Measurements from ENCODE around the gene HSPA6. TPM values are rescaled to one million over a fixed set of nuclear protein-coding genes. Genes with fewer than 3 reads are reported as not detected.
"Not testable (repeated sequence)": the region's sequence is repeated elsewhere in the genome, so short reads cannot be mapped to it uniquely, and the experiment has no call there.

The HSPA6 gene
- total RNA-seq, 1 experiment from 2014 or later, result not detected

- H3K9me2 ChIP-seq (ENCODE audit: insufficient read depth); H3K36me3 ChIP-seq (ENCODE audit: control insufficient read depth in 1 of 2, insufficient read depth in 2 of 2, low read length in 2 of 2); H4K20me1 ChIP-seq (ENCODE audit: insufficient read depth); H2AFZ ChIP-seq (ENCODE audit: low read depth, low read length, poor library complexity, severe bottlenecking); H3K4me2 ChIP-seq (ENCODE audit: low read length); H3K9me3 ChIP-seq (ENCODE audit: control insufficient read depth in 1 of 2, insufficient read depth in 1 of 2, low read depth in 1 of 2, low read length in 2 of 2); DNase-seq (ENCODE audit: low read depth, low spot score); H3K9ac ChIP-seq (ENCODE audit: low read length); H3K79me2 ChIP-seq (ENCODE audit: insufficient read depth, low read length); BruUV-seq (replicated peaks); POLR2A ChIA-PET; H3K4me3 ChIP-seq (replicated peaks in 1 of 2; ENCODE audit: low read depth in 1 of 2, low read length in 2 of 2); H3K27ac ChIP-seq (ENCODE audit: low read depth, low read length); RAD21 ChIA-PET (ENCODE audit: low non-redundant PET in 1 of 2, low total read pairs in 2 of 2, uncharacterized antibody in 2 of 2, unreplicated experiment in 2 of 2); H3K27me3 ChIP-seq (ENCODE audit: insufficient read depth, low read length); CTCF ChIA-PET; ATAC-seq: not testable (repeated sequence)
- H3K4me1 ChIP-seq (ENCODE audit: control insufficient read depth in 1 of 2, insufficient read depth in 2 of 2, low read length in 2 of 2), result peaks cover 0 to 11% of the 10 kb centered on the region in 2 experiments; a peak in 1 of 4 replicates
- intact Hi-C loops (cut with micrococcal nuclease), result loop anchor here (5.0 to 10.0 kb wide), 2 partner anchors 73 to 195 kb away; no protein-coding TSS in a partner anchor
Measured at GRCh38 chr1:161542091-161542559, 17.8 kb downstream of the HSPA6 start.

DNA sequence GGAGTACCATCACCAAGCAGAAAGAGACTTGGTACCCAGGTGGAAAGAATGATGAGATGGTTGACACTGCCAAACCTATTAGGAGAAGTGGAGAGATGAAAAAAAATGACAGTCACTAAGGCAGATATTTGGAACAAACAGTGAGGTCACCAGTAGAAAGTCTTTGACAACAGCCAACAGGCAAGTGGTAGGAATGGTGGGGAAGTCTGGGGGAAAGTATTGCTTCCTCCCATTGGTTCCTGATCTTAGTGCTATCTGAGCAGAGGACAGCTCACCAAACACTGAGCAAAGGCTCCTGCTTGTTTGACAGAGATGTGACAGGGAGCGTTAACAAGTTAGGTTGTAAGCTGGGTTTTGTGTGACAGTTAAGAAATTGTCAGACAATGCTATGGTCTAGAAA is 18.8 kb downstream of the HSPA6 start:
- H3K9ac ChIP-seq (ENCODE audit: low read length); H4K20me1 ChIP-seq (ENCODE audit: insufficient read depth); POLR2A ChIA-PET; H3K79me2 ChIP-seq (ENCODE audit: insufficient read depth, low read length); H3K9me3 ChIP-seq (ENCODE audit: control insufficient read depth in 1 of 2, insufficient read depth in 1 of 2, low read depth in 1 of 2, low read length in 2 of 2); H3K36me3 ChIP-seq (ENCODE audit: control insufficient read depth in 1 of 2, insufficient read depth in 2 of 2, low read length in 2 of 2); CTCF ChIA-PET; H3K4me3 ChIP-seq (replicated peaks in 1 of 2; ENCODE audit: low read depth in 1 of 2, low read length in 2 of 2); H2AFZ ChIP-seq (ENCODE audit: low read depth, low read length, poor library complexity, severe bottlenecking); DNase-seq (ENCODE audit: low read depth, low spot score); H3K9me2 ChIP-seq (ENCODE audit: insufficient read depth); H3K4me2 ChIP-seq (ENCODE audit: low read length); ATAC-seq; RAD21 ChIA-PET (ENCODE audit: low non-redundant PET in 1 of 2, low total read pairs in 2 of 2, uncharacterized antibody in 2 of 2, unreplicated experiment in 2 of 2); H3K27me3 ChIP-seq (ENCODE audit: insufficient read depth, low read length); BruUV-seq (replicated peaks); H3K27ac ChIP-seq (ENCODE audit: low read depth, low read length): not testable (repeated sequence)
- intact Hi-C loops (cut with micrococcal nuclease), result loop anchor here (5.0 to 10.0 kb wide), 2 partner anchors 72 to 194 kb away; no protein-coding TSS in a partner anchor
- H3K4me1 ChIP-seq (ENCODE audit: control insufficient read depth in 1 of 2, insufficient read depth in 2 of 2, low read length in 2 of 2), result peaks cover 0 to 11% of the 10 kb centered on the region in 2 experiments; a peak in 1 of 4 replicates

DNA sequence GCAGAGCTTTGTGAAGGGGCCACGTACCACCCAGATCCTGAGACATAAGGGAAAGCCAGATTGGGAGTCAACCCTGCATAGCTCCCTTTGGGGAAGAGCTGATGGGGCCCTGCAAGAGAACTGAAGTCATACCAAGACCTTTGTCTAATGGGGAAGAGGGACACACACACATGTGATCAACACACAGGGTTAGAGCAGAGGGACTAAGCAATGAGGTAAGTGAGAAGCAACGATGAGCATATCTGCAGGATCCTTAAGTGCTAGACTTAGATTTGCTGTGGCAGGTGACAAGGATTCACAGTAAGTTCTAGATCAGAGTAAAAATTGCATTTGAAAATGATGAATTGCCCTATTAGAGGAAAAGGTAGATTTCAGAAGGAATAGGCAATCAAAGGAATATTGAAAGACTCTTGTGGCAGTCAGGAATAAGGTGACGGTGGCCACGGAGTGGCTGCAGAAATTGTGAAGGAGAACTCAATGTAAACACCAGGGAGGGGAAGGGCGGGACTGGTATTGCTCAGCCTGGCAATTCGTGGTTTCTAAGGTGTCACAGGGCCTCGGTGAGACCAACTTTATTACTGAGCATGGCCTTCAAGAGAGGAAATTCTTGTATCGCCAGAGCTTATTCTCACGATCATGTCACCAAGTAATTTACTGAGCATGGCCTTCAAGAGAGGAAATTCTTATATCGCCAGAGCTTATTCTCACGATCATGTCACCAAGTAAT is 20.8 kb downstream of the HSPA6 start:
- intact Hi-C loops (cut with micrococcal nuclease), result loop anchor here (10.0 kb wide), 1 partner anchor 70 kb away; no protein-coding TSS in a partner anchor
- POLR2A ChIA-PET, result interaction anchor here (0.6 kb wide), 1 partner anchor 555 kb away, joined by 3 read pairs; no protein-coding TSS in a partner anchor
- H3K9ac ChIP-seq (ENCODE audit: low read length); H3K9me2 ChIP-seq (ENCODE audit: insufficient read depth); BruUV-seq (replicated peaks); H3K9me3 ChIP-seq (ENCODE audit: control insufficient read depth in 1 of 2, insufficient read depth in 1 of 2, low read depth in 1 of 2, low read length in 2 of 2); H3K36me3 ChIP-seq (ENCODE audit: control insufficient read depth in 1 of 2, insufficient read depth in 2 of 2, low read length in 2 of 2); H3K4me2 ChIP-seq (ENCODE audit: low read length); H3K27ac ChIP-seq (ENCODE audit: low read depth, low read length); H3K79me2 ChIP-seq (ENCODE audit: insufficient read depth, low read length); H4K20me1 ChIP-seq (ENCODE audit: insufficient read depth); CTCF ChIA-PET; H3K27me3 ChIP-seq (ENCODE audit: insufficient read depth, low read length); H3K4me1 ChIP-seq (ENCODE audit: control insufficient read depth in 1 of 2, insufficient read depth in 2 of 2, low read length in 2 of 2); H3K4me3 ChIP-seq (replicated peaks in 1 of 2; ENCODE audit: low read depth in 1 of 2, low read length in 2 of 2); RAD21 ChIA-PET (ENCODE audit: low non-redundant PET in 1 of 2, low total read pairs in 2 of 2, uncharacterized antibody in 2 of 2, unreplicated experiment in 2 of 2); DNase-seq (ENCODE audit: low read depth, low spot score); H2AFZ ChIP-seq (ENCODE audit: low read depth, low read length, poor library complexity, severe bottlenecking); ATAC-seq: not testable (repeated sequence)

DNA sequence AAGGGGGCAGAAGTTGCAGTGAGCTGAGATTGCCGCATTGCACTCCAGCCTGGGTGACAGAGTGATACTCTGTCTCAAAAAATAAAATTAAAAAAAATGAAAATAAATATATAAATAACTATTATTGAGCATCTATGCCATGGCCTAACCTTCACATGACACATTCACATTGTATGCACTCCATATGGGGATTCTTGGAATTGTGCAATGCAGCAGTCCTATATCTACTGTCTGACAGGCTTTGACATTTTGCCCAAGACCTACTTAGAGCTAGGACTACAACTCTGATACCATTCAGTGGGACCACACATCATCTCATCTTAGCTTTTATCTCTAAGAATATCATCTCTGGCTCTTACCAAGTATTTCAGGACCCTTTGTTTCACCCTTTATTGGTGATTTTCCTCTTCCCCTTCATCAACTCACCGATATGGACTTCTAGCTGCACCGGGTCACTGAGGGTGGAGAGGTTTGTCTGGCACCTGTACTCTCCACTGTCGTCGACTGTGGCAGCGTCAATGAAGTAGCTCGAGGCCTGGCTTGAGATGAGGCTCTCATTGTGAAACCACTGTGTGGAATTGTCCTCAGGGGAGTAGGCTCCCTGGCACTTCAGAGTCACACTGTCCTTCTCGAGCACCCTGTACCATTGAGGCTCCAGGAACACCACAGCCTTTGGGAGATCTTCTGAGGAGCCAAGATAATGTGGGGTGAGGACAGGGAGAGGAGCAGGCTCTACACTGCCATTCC is 23.8 kb downstream of the HSPA6 start:
- POLR2A ChIA-PET; H3K4me3 ChIP-seq (replicated peaks in 1 of 2; ENCODE audit: low read depth in 1 of 2, low read length in 2 of 2); H4K20me1 ChIP-seq (ENCODE audit: insufficient read depth); ATAC-seq; H3K4me1 ChIP-seq (ENCODE audit: control insufficient read depth in 1 of 2, insufficient read depth in 2 of 2, low read length in 2 of 2); DNase-seq (ENCODE audit: low read depth, low spot score); H2AFZ ChIP-seq (ENCODE audit: low read depth, low read length, poor library complexity, severe bottlenecking); H3K9ac ChIP-seq (ENCODE audit: low read length); H3K9me2 ChIP-seq (ENCODE audit: insufficient read depth); BruUV-seq (replicated peaks); H3K36me3 ChIP-seq (ENCODE audit: control insufficient read depth in 1 of 2, insufficient read depth in 2 of 2, low read length in 2 of 2); H3K79me2 ChIP-seq (ENCODE audit: insufficient read depth, low read length); H3K27ac ChIP-seq (ENCODE audit: low read depth, low read length); H3K9me3 ChIP-seq (ENCODE audit: control insufficient read depth in 1 of 2, insufficient read depth in 1 of 2, low read depth in 1 of 2, low read length in 2 of 2); CTCF ChIA-PET; RAD21 ChIA-PET (ENCODE audit: low non-redundant PET in 1 of 2, low total read pairs in 2 of 2, uncharacterized antibody in 2 of 2, unreplicated experiment in 2 of 2); H3K4me2 ChIP-seq (ENCODE audit: low read length); H3K27me3 ChIP-seq (ENCODE audit: insufficient read depth, low read length): not testable (repeated sequence)
- intact Hi-C loops (cut with micrococcal nuclease), result loop anchor here (10.0 kb wide), 1 partner anchor 67 kb away; no protein-coding TSS in a partner anchor

All from HCT116 (cell line).